Measurements from ENCODE around the gene GLT8D2. TPM values are rescaled to one million over a fixed set of nuclear protein-coding genes. Genes with fewer than 3 reads are reported as not detected.
A peak's percentile ranks its signal among the peaks of the same experiment; 100 is the strongest.

The GLT8D2 gene
- total and polyA plus RNA-seq, 2 of the 13 experiments (the other 11 are each of a cell fraction or from before 2014, with no cell fraction given) = not detected

DNA sequence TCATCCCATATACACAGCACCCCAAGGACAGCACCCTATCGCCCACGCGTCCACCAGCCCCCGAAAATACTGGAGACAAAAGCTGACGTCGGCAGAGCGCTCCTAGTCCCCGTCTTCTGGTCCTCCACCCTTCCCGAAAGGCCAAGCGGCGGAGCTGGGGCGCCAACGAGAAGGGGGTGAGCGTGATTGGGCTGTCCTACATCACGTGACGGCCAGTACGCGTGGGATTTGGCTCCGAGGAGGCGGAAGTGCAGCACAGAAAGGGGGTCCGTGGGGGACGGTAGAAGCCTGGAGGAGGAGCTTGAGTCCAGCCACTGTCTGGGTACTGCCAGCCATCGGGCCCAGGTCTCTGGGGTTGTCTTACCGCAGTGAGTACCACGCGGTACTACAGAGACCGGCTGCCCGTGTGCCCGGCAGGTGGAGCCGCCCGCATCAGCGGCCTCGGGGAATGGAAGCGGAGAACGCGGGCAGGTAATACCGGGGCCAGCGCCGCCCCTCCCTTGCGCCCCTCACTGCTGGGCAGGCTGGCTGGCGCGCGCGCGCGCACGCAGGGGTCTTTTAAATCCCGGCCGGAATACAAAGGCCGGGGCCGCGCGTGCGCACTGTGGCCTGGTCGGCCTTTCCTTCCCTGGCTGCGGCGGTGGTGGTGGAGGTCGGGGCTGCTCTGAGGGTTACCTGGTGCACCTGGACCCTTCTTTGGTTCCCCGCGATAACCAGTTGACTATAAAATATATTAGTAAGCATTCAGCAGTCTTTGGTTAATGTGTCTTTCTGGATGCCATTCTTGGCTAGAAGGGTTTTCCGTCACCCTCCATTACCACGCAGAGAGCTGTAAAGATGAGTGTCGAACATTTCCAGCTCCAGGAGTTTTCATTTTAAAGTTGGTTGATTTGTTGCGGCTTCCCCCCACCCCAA, 84.1 kb downstream of the GLT8D2 start, which contains the start of gene TDG (continued):
- TF ChIP-seq, protein P1, sequence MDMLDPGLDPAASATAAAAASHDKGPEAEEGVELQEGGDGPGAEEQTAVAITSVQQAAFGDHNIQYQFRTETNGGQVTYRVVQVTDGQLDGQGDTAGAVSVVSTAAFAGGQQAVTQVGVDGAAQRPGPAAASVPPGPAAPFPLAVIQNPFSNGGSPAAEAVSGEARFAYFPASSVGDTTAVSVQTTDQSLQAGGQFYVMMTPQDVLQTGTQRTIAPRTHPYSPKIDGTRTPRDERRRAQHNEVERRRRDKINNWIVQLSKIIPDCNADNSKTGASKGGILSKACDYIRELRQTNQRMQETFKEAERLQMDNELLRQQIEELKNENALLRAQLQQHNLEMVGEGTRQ (IDR thresholded peaks at IDR 0.05; ENCODE audit: low read depth, low read length) = peak; percentile 97
- TF ChIP-seq, protein P1 (CRISPR knock-in tag; IDR thresholded peaks at IDR 0.05; ENCODE audit: borderline replicate concordance) = peak; percentile 99
- TF ChIP-seq CENPX (CRISPR knock-in tag; IDR thresholded peaks at IDR 0.05) (no peak), XBP1 (CRISPR knock-in tag; IDR thresholded peaks at IDR 0.05) (0 out of 2 replicates have a peak, but pooled peaks have one; percentile 30), ZNF136 (CRISPR knock-in tag; IDR thresholded peaks at IDR 0.05; ENCODE audit: low read depth) (no peak), KLF13 (CRISPR knock-in tag; IDR thresholded peaks at IDR 0.05) (peak; percentile 67; the same call in 1 of the 2 replicates), DNMT3B (CRISPR knock-in tag; conservative IDR thresholded peaks at IDR 0.05) (no peak; the same call in 1 of the 2 replicates), ZNF317 (CRISPR knock-in tag; IDR thresholded peaks at IDR 0.05) (peak; percentile 76; the same call in 1 of the 2 replicates), TCF12 (IDR thresholded peaks at IDR 0.05) (no peak), TCF12 (CRISPR knock-in tag; IDR thresholded peaks at IDR 0.05) (peak; percentile 84; the same call in 1 of the 2 replicates), CHD4 (IDR thresholded peaks at IDR 0.05; ENCODE audit: borderline replicate concordance, low read length) (no peak), ZFP36 (IDR thresholded peaks at IDR 0.05; ENCODE audit: borderline replicate concordance, low read depth, low read length, partially characterized antibody) (no peak), CCAR2 (optimal IDR thresholded peaks at IDR 0.05; ENCODE audit: low read depth, low read length) (no peak), TP53 (CRISPR knock-in tag; conservative IDR thresholded peaks at IDR 0.05) (no peak; the same call in 1 of the 2 replicates), ERF (CRISPR knock-in tag; IDR thresholded peaks at IDR 0.05) (peak; percentile 70), TBX2 (CRISPR knock-in tag; IDR thresholded peaks at IDR 0.05; ENCODE audit: borderline replicate concordance) (peak; percentile 82), RXRA (CRISPR knock-in tag; IDR thresholded peaks at IDR 0.05) (peak; percentile 74; the same call in 1 of the 2 replicates), ZNF761 (CRISPR knock-in tag; conservative IDR thresholded peaks at IDR 0.05) (0 out of 2 replicates have a peak, but pooled peaks have one; percentile 47), SMAD3 (CRISPR knock-in tag; IDR thresholded peaks at IDR 0.05) (no peak; the same call in 1 of the 2 replicates)
- TF ChIP-seq, protein P2, sequence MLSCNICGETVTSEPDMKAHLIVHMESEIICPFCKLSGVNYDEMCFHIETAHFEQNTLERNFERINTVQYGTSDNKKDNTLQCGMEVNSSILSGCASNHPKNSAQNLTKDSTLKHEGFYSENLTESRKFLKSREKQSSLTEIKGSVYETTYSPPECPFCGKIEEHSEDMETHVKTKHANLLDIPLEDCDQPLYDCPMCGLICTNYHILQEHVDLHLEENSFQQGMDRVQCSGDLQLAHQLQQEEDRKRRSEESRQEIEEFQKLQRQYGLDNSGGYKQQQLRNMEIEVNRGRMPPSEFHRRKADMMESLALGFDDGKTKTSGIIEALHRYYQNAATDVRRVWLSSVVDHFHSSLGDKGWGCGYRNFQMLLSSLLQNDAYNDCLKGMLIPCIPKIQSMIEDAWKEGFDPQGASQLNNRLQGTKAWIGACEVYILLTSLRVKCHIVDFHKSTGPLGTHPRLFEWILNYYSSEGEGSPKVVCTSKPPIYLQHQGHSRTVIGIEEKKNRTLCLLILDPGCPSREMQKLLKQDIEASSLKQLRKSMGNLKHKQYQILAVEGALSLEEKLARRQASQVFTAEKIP (CRISPR knock-in tag; IDR thresholded peaks at IDR 0.05; ENCODE audit: borderline replicate concordance) = no peak
- TF ChIP-seq, protein P3, sequence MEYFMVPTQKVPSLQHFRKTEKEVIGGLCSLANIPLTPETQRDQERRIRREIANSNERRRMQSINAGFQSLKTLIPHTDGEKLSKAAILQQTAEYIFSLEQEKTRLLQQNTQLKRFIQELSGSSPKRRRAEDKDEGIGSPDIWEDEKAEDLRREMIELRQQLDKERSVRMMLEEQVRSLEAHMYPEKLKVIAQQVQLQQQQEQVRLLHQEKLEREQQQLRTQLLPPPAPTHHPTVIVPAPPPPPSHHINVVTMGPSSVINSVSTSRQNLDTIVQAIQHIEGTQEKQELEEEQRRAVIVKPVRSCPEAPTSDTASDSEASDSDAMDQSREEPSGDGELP (IDR thresholded peaks at IDR 0.05; ENCODE audit: borderline replicate concordance, low read depth) = no peak; the same call in 1 of the 2 replicates
- TF ChIP-seq, protein P4, sequence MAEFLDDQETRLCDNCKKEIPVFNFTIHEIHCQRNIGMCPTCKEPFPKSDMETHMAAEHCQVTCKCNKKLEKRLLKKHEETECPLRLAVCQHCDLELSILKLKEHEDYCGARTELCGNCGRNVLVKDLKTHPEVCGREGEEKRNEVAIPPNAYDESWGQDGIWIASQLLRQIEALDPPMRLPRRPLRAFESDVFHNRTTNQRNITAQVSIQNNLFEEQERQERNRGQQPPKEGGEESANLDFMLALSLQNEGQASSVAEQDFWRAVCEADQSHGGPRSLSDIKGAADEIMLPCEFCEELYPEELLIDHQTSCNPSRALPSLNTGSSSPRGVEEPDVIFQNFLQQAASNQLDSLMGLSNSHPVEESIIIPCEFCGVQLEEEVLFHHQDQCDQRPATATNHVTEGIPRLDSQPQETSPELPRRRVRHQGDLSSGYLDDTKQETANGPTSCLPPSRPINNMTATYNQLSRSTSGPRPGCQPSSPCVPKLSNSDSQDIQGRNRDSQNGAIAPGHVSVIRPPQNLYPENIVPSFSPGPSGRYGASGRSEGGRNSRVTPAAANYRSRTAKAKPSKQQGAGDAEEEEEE (CRISPR knock-in tag; IDR thresholded peaks at IDR 0.05; ENCODE audit: borderline replicate concordance) = no peak
